Measurements from ENCODE around the gene NEAT1. TPM values are rescaled to one million over a fixed set of nuclear protein-coding genes. Genes with fewer than 3 reads are reported as not detected.

Gene NEAT1
- total and polyA plus RNA-seq, 9 of the 15 experiments (the other 6 are each of a cell fraction or from before 2014, with no cell fraction given), result 20.1 to 389 (median 62.8) TPM

DNA sequence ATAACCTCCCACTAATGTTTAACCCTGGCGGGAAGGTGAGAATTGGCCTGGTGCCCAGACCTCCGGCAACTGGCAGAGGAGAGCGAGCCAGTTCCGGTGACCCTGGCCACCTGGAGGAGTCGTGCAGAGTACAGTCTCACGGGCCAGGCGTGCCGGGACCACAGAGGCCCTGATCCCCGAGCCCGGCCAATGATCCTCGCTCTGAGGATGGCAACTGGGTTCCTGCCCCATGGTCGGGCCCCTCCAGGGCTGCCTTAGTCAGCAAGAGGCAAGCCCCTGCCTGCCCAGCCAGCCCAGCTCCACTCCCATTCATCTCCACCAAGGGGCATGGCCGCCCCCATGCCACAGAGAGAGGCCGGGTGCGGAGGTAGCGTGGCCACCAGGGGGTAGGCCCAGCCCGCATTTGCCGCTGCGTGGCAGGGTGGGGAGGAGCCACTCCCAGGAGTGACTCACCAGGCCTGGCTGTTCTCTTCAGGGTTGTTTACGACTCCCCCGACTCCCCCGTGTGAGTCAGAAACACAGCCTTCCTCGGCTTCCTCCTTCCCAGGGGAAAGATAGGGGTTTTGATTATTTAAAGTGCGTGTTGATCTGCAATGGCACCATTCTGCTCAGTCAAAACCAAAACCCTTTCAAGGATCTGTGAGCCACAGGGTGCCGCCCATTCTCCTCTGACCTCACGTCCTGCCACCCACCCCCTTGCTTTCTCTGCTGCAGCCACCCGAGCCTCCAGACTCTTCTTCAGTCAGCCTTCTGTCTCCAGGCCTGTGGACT lies 40.4 kb upstream of the NEAT1 start, which contains the start of gene SLC25A45 (continued):
- TF ChIP-seq, protein P1, sequence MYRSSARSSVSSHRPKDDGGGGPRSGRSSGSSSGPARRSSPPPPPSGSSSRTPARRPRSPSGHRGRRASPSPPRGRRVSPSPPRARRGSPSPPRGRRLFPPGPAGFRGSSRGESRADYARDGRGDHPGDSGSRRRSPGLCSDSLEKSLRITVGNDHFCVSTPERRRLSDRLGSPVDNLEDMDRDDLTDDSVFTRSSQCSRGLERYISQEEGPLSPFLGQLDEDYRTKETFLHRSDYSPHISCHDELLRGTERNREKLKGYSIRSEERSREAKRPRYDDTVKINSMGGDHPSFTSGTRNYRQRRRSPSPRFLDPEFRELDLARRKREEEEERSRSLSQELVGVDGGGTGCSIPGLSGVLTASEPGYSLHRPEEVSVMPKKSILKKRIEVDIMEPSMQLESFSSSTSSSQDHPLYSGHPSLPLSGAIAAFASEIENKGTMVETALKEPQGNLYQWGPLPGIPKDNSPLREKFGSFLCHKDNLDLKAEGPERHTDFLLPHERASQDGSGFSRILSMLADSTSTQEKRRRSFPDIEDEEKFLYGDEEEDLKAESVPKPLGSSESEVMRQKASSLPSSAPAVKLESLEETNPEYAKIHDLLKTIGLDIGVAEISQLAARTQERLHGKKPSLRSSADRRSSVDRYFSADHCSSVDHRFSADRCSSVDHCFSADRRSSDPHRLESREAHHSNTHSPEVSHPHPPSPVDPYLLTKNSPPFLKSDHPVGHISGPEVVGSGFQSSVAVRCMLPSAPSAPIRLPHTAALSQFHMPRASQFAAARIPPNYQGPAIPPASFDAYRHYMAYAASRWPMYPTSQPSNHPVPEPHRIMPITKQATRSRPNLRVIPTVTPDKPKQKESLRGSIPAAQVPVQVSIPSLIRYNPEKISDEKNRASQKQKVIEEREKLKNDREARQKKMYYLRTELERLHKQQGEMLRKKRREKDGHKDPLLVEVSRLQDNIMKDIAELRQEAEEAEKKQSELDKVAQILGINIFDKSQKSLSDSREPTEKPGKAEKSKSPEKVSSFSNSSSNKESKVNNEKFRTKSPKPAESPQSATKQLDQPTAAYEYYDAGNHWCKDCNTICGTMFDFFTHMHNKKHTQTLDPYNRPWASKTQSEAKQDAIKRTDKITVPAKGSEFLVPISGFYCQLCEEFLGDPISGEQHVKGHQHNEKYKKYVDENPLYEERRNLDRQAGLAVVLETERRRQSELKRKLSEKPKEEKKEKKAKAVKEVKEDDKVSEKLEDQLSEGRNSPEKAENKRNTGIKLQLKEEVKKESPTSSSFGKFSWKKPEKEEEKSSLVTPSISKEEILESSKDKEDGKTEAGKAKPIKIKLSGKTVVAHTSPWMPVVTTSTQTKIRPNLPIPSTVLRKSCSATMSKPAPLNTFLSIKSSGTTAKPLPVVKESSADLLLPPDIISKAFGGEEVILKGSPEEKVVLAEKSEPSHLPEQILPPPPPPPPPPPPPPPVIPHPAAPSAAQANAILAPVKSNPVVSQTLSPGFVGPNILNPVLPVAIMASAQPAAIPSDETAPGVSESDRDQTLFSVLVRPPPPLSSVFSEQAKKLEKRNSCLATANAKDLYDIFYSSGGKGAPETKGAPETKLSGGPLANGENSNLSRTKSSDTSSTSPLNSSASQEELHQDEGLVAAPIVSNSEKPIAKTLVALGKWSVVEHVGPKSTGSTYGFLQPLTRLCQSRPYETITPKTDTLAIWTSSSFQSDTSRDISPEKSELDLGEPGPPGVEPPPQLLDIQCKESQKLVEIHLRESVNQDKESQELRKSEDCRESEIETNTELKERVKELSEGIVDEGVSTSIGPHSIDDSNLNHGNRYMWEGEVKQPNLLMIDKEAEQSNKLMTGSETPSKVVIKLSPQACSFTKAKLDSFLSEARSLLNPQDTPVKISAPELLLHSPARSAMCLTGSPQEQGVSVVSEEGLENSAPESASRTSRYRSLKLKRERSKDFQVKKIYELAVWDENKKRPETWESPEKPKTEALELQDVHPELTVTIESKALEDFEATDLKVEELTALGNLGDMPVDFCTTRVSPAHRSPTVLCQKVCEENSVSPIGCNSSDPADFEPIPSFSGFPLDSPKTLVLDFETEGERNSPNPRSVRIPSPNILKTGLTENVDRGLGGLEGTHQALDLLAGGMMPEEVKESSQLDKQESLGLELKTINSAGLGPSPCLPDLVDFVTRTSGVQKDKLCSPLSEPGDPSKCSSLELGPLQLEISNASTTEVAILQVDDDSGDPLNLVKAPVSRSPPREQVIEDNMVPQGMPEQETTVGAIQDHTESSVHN (IDR thresholded peaks at IDR 0.05; ENCODE audit: borderline replicate concordance in 1 of 2, low read depth in 1 of 2), result 0 out of 4 replicates have a peak, but pooled peaks of 1 of the 2 experiments have one; percentile 24
- TF ChIP-seq ZNF41 (CRISPR knock-in tag; conservative IDR thresholded peaks at IDR 0.05) (no peak), ERF (CRISPR knock-in tag; IDR thresholded peaks at IDR 0.05) (0 out of 2 replicates have a peak, but pooled peaks have one; percentile 66), ESRRA (IDR thresholded peaks at IDR 0.05; ENCODE audit: borderline replicate concordance, low read depth) (peak; percentile 66; the same call in 1 of the 2 replicates), TARDBP (IDR thresholded peaks at IDR 0.05) (peak; percentile 74; the same call in 1 of the 2 replicates), MCM5 (IDR thresholded peaks at IDR 0.05; ENCODE audit: low read depth) (no peak), KHSRP (IDR thresholded peaks at IDR 0.05) (no peak), ZNF121 (CRISPR knock-in tag; conservative IDR thresholded peaks at IDR 0.05) (no peak), BHLHE40 (IDR thresholded peaks at IDR 0.05; ENCODE audit: low read length) (peak; percentile 89), SRSF9 (IDR thresholded peaks at IDR 0.05; ENCODE audit: borderline replicate concordance, low read depth, low read length) (no peak), RUNX1 (IDR thresholded peaks at IDR 0.05; ENCODE audit: low read depth) (no peak), CBX2 (IDR thresholded peaks at IDR 0.05; ENCODE audit: insufficient read depth, low read length, poor library complexity, severe bottlenecking) (no peak), KAT2B (IDR thresholded peaks at IDR 0.05; ENCODE audit: low read depth, low read length) (no peak), DACH1 (IDR thresholded peaks at IDR 0.05; ENCODE audit: partially characterized antibody) (no peak), POLR2B (IDR thresholded peaks at IDR 0.05; ENCODE audit: low read depth, partially characterized antibody) (peak; percentile 43), POLR2AphosphoS5 (IDR thresholded peaks at IDR 0.05; ENCODE audit: control insufficient read depth, insufficient read depth, low read depth, low read length) (no peak; the same call in 1 of the 2 replicates), MCM3 (IDR thresholded peaks at IDR 0.05) (no peak), RFX5 (IDR thresholded peaks at IDR 0.05; ENCODE audit: low read depth, low read length) (no peak)
- TF ChIP-seq, protein P2, sequence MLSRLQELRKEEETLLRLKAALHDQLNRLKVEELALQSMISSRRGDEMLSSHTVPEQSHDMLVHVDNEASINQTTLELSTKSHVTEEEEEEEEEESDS (CRISPR knock-in tag; IDR thresholded peaks at IDR 0.05), result no peak
- TF ChIP-seq, protein P3, sequence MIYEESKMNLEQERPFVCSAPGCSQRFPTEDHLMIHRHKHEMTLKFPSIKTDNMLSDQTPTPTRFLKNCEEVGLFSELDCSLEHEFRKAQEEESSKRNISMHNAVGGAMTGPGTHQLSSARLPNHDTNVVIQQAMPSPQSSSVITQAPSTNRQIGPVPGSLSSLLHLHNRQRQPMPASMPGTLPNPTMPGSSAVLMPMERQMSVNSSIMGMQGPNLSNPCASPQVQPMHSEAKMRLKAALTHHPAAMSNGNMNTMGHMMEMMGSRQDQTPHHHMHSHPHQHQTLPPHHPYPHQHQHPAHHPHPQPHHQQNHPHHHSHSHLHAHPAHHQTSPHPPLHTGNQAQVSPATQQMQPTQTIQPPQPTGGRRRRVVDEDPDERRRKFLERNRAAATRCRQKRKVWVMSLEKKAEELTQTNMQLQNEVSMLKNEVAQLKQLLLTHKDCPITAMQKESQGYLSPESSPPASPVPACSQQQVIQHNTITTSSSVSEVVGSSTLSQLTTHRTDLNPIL (CRISPR knock-in tag; IDR thresholded peaks at IDR 0.05), result no peak

All from K562 (cell line).